Liver (tissue), 3 donors: ENCODE results near the gene PGM5.

ENCODE experiments used
- ATF3 ChIP-seq: IDR thresholded peaks from 2 replicates; pipeline ENCODE4 v1.6.1; 2016; ENCODE audit warnings: antibody characterized with exemption
- EGR1 ChIP-seq, 2 donors: IDR thresholded peaks; 2 replicates each; pipeline ENCODE4 v1.6.1; 2016 to 2018; ENCODE audit warnings: antibody characterized with exemption in 2 of 2, low read depth in 2 of 2
- GABPA ChIP-seq, 2 donors: IDR thresholded peaks in 1 of 2; conservative IDR thresholded peaks in 1 of 2; 2 replicates each; pipeline ENCODE4 v1.6.1; 2016; ENCODE audit warnings: antibody characterized with exemption in 2 of 2, mild to moderate bottlenecking in 1 of 2, moderate library complexity in 1 of 2
- HNF4A ChIP-seq, 2 donors: conservative IDR thresholded peaks; 2 replicates each; pipeline ENCODE4 v1.6.1; 2016; ENCODE audit warnings: antibody characterized with exemption in 2 of 2, mild to moderate bottlenecking in 2 of 2
- JUND ChIP-seq, 2 donors: IDR thresholded peaks; 2 replicates each; pipeline ENCODE4 v1.6.1; 2016; ENCODE audit warnings: antibody characterized with exemption in 2 of 2
- NR2F2 ChIP-seq: IDR thresholded peaks from 2 replicates; pipeline ENCODE4 v1.6.1; 2016; ENCODE audit warnings: antibody characterized with exemption
- SP1 ChIP-seq: IDR thresholded peaks from 2 replicates; pipeline ENCODE4 v1.6.1; 2018; ENCODE audit warnings: antibody characterized with exemption, mild to moderate bottlenecking
- TAF1 ChIP-seq: conservative IDR thresholded peaks from 2 replicates; pipeline ENCODE4 v1.6.1; 2016; ENCODE audit warnings: antibody characterized with exemption, mild to moderate bottlenecking
- YY1 ChIP-seq: IDR thresholded peaks from 2 replicates; pipeline ENCODE4 v1.6.1; 2016; ENCODE audit warnings: antibody characterized with exemption, mild to moderate bottlenecking
- ZBTB33 ChIP-seq: IDR thresholded peaks from 2 replicates; pipeline ENCODE4 v1.6.1; 2016; ENCODE audit warnings: antibody characterized with exemption
- TF ChIP-seq, protein P1 (sequence below): fragments of 150-350 bp; IDR thresholded peaks from 2 replicates; pipeline ENCODE4 v1.5.1; 2017; ENCODE audit warnings: improper control_type of control experiment, low read depth, low read length; ENCODE audit not compliant: missing input control
- TF ChIP-seq, protein P2 (sequence below): IDR thresholded peaks from 2 replicates; pipeline ENCODE4 v1.6.1; 2016; ENCODE audit warnings: antibody characterized with exemption
- donor health status: healthy.
- donor health status: healthy.

DNA sequence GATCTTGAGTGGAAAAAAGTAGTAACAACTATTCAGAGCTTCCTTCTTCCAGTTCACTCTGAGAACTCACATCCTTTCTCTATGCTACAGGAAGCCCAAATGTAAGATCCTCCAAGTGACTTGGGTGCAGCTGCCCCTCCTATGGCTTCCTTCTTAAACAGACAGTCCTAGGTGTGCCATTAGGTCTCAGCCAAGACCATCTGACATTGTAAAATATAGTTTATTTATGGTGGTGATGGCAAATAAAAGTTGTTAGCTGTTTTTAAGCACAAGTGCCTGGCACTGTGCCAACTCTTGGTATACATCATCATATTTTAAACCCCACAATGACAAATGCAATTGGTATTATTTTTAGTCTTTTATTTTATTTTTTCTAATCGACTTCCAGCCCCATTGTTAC is 126.1 kb downstream of the PGM5 start:
- TF ChIP-seq, protein P1, sequence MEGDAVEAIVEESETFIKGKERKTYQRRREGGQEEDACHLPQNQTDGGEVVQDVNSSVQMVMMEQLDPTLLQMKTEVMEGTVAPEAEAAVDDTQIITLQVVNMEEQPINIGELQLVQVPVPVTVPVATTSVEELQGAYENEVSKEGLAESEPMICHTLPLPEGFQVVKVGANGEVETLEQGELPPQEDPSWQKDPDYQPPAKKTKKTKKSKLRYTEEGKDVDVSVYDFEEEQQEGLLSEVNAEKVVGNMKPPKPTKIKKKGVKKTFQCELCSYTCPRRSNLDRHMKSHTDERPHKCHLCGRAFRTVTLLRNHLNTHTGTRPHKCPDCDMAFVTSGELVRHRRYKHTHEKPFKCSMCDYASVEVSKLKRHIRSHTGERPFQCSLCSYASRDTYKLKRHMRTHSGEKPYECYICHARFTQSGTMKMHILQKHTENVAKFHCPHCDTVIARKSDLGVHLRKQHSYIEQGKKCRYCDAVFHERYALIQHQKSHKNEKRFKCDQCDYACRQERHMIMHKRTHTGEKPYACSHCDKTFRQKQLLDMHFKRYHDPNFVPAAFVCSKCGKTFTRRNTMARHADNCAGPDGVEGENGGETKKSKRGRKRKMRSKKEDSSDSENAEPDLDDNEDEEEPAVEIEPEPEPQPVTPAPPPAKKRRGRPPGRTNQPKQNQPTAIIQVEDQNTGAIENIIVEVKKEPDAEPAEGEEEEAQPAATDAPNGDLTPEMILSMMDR: no peak
- TF ChIP-seq, protein P2, sequence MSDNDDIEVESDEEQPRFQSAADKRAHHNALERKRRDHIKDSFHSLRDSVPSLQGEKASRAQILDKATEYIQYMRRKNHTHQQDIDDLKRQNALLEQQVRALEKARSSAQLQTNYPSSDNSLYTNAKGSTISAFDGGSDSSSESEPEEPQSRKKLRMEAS: no peak
- TF ChIP-seq ZBTB33: no peak
- TF ChIP-seq GABPA (IDR thresholded peaks at IDR 0.05 in 1 of 2, conservative IDR thresholded peaks at IDR 0.05 in 1 of 2): no peak
- no peak for TF ChIP-seq EGR1 (IDR thresholded peaks at IDR 0.05; ENCODE audit: low read depth in 2 of 2)
- no peak for TF ChIP-seq YY1
- TF ChIP-seq HNF4A (conservative IDR thresholded peaks at IDR 0.05): no peak
- no peak for TF ChIP-seq JUND (IDR thresholded peaks at IDR 0.05)
- no peak for TF ChIP-seq NR2F2
- TF ChIP-seq ATF3: no peak
- no peak for TF ChIP-seq SP1
- TF ChIP-seq TAF1: no peak
